Peyer's patch (tissue), 4 donors: ENCODE data around the gene NDRG4. TPM values are rescaled to one million over a fixed set of nuclear protein-coding genes. Genes with fewer than 3 reads are reported as not detected.
A peak's percentile ranks its signal among the peaks of the same experiment; 100 is the strongest.

Source experiments
- DNase-seq, 3 donors: peaks; one replicate each; pipeline ENCODE4 v3.0.0-alpha.2; 2017 to 2019
- H3K27ac ChIP-seq, 4 donors: fragments of 200-600 bp; sonication (generic); one replicate each; pipeline ENCODE4 v1.5.1; 2016 to 2019
- H3K27me3 ChIP-seq, 2 donors: fragments of 200-600 bp; sonication (generic); one replicate each; pipeline ENCODE4 v1.5.1; 2019
- H3K36me3 ChIP-seq, 3 donors: fragments of 200-600 bp; sonication (generic); one replicate each; pipeline ENCODE4 v1.5.1; 2016 to 2019
- H3K4me1 ChIP-seq, 4 donors: fragments of 200-600 bp; sonication (generic); one replicate each; pipeline ENCODE4 v1.5.1; 2016 to 2019
- H3K4me3 ChIP-seq, 4 donors: fragments of 200-600 bp; sonication (generic); 1 replicate in 3 of 4; 2 replicates in 1 of 4; pipeline ENCODE4 v1.5.1; 2016 to 2019; ENCODE audit warnings: mild to moderate bottlenecking in 1 of 4
- H3K9me3 ChIP-seq, 4 donors: fragments of 200-600 bp; sonication (generic); one replicate each; pipeline ENCODE4 v1.5.1; 2016 to 2019; ENCODE audit warnings: mild to moderate bottlenecking in 1 of 4
- CTCF ChIP-seq, 6 experiments: fragments of 450-650 bp in 4 of 6; fragments of 200-600 bp in 2 of 6; sonication (generic) in 1 of 6; IDR thresholded peaks; one replicate each; pipeline ENCODE4 v1.5.1; 2017 to 2019; ENCODE audit warnings: antibody characterized with exemption in 6 of 6, mild to moderate bottlenecking in 3 of 6, moderate library complexity in 1 of 6
- POLR2A ChIP-seq, 2 donors: fragments of 450-650 bp; IDR thresholded peaks; one replicate each; pipeline ENCODE4 v1.5.1; 2017; ENCODE audit warnings: antibody characterized with exemption in 2 of 2, mild to moderate bottlenecking in 2 of 2, moderate library complexity in 2 of 2
- total RNA-seq, 4 donors: library from RNA; depleted of rRNA; stranded (reverse); fragments of >200 nt; gene quantifications; one replicate each; pipeline ENCODE4 v1.1.0, GENCODE V29; 2016

Gene NDRG4
- total RNA-seq, 4 donors from 2014 or later: 2.1 to 7.1 (median 4.9) TPM; not detected in 1

GRCh38 chr16:58462499-58462996 is 37.4 kb upstream of the NDRG4 start:
- TF ChIP-seq CTCF (IDR thresholded peaks at IDR 0.05) (no peak), POLR2A (IDR thresholded peaks at IDR 0.05) (no peak)
- Histone ChIP-seq H3K27me3 (peaks cover 0 to 36% of the 10 kb centered on the region in 2 donors), H3K4me3 (no peak overlapping the region)

GRCh38 chr16:58462997-58463941 is 36.7 kb upstream of the NDRG4 start:
- Histone ChIP-seq H3K27me3 (peaks cover 0 to 36% of the 10 kb centered on the region in 2 donors), H3K9me3 (no peaks in the 10 kb centered on the region), H3K4me1 (peaks cover 0 to 18% (median 12%) of the 10 kb centered on the region in 4 donors), H3K36me3 (no peaks in the 10 kb centered on the region), H3K27ac (no peak overlapping the region), H3K4me3 (peak overlapping the region; percentile 15 to 54 (median 50))
- no peak for DNase-seq
- TF ChIP-seq POLR2A (IDR thresholded peaks at IDR 0.05): no peak
- TF ChIP-seq CTCF (IDR thresholded peaks at IDR 0.05): no peak

More at GRCh38 chr16:58462499-58462996, 37.4 kb upstream of the NDRG4 start:
- H3K9me3 ChIP-seq: no peaks in the 10 kb centered on the region
- no peak overlapping the region for H3K27ac ChIP-seq
- H3K4me1 ChIP-seq: peaks cover 0 to 18% (median 12%) of the 10 kb centered on the region in 4 donors
- DNase-seq: no peak
- H3K36me3 ChIP-seq: no peaks in the 10 kb centered on the region

GRCh38 chr16:58464047-58464915 is 35.7 kb upstream of the NDRG4 start:
- DNase-seq: no peak
- TF ChIP-seq POLR2A (IDR thresholded peaks at IDR 0.05) (no peak), CTCF (IDR thresholded peaks at IDR 0.05) (no peak)
- no peaks in the 10 kb centered on the region for H3K9me3 ChIP-seq
- H3K4me3 ChIP-seq: peak overlapping the region; percentile 15 to 54 (median 50)
- H3K27ac ChIP-seq: no peak overlapping the region
- H3K27me3 ChIP-seq: peaks cover 0 to 36% of the 10 kb centered on the region in 2 donors
- H3K36me3 ChIP-seq: no peaks in the 10 kb centered on the region
- H3K4me1 ChIP-seq: peaks cover 0 to 18% (median 12%) of the 10 kb centered on the region in 4 donors

- H3K4me1 ChIP-seq: peaks cover 0 to 18% (median 12%) of the 10 kb centered on the region in 4 donors
- no peaks in the 10 kb centered on the region for H3K36me3 ChIP-seq
- H3K27ac ChIP-seq: no peak overlapping the region
- no peak for TF ChIP-seq CTCF (IDR thresholded peaks at IDR 0.05)
- no peak for TF ChIP-seq POLR2A (IDR thresholded peaks at IDR 0.05)
- no peaks in the 10 kb centered on the region for H3K9me3 ChIP-seq
- peaks cover 0 to 36% of the 10 kb centered on the region in 2 donors for H3K27me3 ChIP-seq
- DNase-seq: no peak
- H3K4me3 ChIP-seq: peak overlapping the region in 2 of 4 donors; percentile 52 to 54
These were observed 34.8 kb upstream of the NDRG4 start for GRCh38 chr16:58464916-58465731.
